GM21825 (cell line): Measurements from ENCODE around the gene CNTN5.

Experiments used
- ATAC-seq: cut with Tn5 transposase; IDR thresholded peaks from one replicate; pipeline ENCODE4 v1.9.1; 2021; ENCODE audit warnings: mild to moderate bottlenecking, moderate library complexity; ENCODE audit not compliant: unreplicated experiment

The CNTN5 gene

DNA sequence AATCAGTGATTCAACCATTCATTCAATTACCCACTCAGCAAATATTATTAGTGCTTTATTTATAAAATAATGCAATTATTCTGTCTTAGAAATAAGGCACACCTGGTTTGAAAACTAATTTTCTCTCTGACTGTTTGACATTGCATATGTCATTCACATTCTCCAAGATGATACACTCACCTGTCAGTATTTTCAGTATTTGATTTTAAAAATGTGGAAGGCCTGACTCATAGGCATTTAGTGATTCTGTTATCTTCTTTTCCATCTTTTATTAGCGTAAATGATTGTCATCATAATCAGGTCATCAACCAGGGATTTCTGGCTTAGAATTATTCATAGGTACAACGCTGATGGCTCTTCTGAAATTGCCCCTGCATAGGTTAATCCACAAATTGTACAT is 480.9 kb downstream of the CNTN5 start:
- no peak for ATAC-seq

DNA sequence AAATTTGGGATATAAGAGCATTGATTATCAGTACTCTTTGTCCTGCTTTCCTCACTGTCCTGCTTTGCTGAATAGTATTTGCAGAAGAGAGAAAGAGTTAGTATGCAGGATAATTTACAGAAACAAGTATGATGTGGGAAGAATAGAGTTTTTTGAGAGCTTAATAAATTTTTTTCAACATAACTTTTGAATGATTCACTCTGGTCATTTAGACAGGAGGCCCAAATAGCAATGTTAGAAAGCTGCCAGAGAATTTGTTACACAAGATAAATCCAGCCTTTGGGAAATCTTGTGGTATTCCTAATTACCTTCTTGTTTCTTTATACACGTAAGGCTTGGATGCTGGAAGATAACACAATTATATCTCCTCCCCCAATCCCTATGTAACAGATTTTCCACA is 484.6 kb downstream of the CNTN5 start:
- no peak for ATAC-seq

DNA sequence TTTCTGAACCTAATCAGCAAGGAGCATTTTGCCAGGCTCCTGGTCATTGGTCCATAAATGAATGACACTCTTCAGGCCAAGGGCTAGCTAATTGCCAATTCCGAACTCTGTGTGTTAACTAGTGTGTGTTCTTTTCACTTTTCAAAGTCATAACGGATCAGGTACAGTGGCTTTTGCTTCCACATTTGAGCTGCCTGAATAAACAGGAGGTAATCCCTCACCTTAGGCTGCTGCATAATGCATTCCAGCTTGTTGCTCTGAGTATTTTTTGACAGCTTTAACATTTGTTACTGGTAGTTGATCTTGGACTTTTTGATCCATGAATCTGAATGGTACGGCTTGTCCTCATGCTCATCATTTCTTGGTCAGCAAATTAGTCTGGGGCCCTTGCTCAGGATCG is 485.1 kb downstream of the CNTN5 start:
- no peak for ATAC-seq

DNA sequence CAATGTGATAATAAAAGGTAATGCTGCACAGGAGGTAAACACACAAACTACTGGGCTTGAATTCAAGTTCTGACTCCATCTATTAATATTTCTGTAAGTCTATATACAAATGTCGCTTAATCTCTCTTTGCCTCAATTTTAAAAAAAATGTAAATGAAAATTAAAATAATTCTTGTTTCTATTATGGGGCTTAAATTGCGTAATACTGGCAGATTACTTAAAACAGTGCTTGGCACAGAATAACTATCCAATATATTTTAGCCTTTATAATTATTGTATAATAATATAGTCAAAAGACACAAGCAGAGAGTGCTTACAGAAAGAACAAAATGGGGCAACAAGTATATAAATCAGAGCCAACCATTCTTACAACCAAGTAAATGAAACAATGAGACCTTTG is 489.1 kb downstream of the CNTN5 start:
- ATAC-seq = no peak

DNA sequence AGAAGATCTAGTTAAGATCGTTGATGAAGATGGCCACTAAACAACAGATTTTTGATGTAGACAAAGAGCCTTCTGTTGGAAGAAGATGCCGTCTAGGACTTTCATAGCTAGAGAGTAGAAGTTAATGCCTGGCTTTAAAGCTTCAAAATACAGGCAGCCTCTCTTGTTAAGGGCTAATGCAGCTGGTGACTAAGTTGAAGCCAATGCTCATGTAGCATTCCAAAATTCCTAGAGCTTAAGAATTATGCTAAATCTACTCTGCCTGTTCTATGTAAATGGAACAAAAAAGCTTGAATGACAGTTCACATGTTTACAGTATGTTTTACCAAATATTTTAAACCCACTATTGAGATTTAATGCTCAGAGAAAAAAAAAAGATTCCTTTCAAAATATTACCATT is 492.6 kb downstream of the CNTN5 start:
- no peak for ATAC-seq

DNA sequence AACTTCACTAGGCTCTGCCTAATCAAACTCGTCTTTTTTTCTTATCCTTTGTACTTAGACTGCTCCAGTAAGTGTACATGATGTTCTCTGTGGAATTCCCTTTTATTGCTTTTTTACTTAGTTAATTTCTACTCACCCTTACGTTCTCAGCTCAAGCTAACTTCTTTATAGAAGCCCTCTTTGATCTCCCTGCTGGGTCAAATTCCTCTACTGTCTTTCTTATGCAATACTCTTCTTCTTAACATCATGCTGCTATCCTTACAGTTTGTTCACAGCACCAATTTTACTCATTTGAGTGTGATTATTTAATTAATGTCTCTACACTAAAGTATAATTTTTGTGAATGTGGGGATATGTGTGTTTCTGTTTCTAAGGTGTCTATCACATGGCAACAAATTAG is 498.3 kb downstream of the CNTN5 start:
- ATAC-seq = no peak

DNA sequence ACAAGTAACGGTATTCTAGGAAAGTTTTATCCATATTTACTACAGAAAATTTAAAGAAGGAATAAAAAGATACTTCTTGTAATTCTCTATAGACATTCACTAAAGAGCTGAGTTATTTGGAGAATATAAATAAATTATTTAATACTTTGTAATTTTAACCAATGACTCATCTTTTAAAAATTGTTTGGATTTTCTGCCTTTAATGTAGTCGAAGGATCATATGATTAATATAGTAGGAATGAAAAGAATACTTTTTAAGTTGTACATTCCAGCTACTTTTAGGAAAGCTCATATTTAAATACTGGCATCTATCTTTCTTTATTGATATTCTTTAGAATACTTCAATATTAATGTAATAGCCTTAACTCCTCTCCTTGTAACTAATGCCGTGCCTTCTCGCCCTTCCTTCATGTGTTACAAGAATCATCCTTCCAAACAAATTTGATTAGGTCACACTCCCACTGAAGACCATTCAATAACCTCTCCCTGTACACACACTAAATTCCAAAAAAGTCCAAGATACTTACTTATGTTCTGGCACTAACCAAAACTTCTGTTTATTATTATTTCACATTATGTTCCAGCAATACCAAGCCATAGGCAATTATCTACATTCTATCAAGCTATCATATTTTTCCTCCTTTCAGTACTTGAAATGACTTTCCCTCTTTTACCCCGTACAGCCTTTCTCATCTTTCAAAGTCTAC is 501.9 kb downstream of the CNTN5 start:
- no peak for ATAC-seq

DNA sequence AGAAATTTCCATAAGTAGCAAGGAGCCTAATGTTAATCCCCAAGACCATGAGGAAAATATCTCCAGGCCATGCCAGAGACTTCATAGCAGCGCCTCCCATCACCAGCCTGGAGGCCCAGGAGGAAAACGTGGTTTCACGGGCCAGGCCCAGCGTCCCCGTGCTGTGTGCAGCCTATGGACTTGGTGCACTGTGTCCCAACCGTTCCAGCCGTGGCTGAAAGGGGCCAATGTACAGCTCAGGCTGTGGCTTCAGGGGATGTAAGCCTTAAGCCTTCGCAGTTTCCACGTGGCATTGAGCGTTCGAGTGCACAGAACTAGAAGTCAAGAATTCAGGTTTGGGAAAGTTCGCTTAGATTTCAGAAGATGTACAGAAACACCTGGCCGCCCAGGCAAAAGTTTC is 510.7 kb downstream of the CNTN5 start:
- ATAC-seq = no peak

DNA sequence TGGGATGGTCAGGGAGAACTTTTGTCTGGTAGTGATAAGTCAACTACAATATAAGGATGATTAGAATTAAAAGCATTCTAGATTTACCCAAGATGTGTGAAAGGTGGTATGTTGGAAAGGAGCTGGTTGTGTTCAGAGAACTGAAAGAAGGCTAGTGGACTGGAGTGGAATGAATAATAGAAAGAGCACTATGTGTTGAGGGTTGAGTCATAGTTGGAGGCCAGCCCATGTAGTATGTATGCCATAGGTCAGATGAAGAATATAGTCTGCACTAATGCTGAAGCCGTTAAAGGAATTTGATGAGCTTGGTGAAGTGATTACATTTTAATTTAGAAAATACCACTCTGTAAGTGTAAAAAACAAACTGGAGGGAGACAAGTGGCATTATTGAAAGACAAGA is 514.1 kb downstream of the CNTN5 start:
- no peak for ATAC-seq

DNA sequence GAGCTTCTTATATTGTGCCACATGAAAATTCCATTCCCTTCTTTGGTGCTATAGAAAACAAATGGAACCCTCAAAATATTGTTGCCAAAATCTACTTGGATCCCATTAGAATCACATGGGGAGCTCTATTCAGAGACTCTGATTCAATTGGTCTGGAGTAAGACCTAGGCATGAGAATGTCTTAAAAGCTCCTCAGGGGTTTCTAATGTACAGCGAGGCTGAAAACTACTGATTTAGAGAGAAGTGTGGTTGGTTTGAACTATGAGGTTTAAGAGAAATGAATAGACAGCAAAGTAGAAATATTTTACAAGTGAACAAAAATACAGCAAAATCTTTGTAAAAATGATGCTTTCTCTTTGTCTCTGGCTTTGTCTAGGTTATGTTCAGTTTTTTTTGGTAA is 514.7 kb downstream of the CNTN5 start:
- peak; percentile 50 for ATAC-seq

DNA sequence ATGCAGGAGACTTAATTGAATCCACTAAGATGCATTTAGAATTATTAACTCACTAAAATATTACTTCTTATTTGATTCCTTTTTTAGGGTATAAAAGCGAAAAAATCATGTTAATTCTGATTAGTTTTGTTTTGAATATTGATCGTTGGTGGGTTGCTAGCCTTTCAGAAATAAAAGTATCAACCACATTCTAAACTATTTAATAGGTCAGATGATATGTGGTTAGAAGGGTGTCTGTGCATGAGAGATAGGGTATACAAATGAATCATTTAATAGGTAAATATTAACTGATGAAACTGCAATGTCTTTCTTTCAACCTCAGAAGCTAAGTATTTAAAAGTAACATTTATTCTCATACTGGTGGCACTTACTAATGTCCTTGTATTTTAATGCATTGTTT is 515.1 kb downstream of the CNTN5 start:
- peak; percentile 68 for ATAC-seq

DNA sequence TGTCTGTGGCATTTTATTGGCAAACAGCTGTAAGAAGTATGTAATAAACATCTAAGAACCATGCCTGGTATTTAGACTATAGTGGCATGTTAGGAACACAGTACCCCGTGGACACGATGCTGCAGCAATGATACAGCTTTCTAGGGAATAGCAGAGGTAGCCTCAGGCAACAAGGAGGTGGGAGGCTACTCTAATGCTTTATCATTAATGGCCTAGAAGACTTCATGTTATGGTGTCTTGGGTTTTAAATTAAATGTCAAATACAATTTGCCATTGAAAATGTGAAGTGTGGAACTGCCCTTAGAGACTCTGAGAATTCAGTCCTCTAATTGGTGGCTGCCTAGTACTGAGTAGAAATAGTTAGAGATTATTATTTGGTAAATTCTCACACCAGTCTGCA is 516.9 kb downstream of the CNTN5 start:
- ATAC-seq = no peak

DNA sequence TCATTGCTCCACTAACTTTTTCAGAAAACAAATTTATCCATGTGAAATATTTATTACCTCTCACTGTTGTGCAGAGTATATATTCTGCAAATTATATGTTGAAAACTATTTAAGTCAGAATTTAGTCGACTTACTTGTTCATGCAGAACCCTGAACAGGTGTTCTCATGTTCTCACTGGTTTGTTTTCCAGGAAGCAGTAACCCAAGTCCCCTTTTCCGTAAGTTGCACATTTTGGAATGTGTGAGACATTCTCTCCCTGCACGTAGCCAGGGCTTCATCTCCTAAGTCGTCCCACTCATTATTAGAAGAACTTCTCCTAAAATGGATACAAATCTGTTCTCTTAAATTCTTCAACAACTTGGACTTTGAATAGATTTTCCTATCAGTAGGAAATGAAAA is 524.9 kb downstream of the CNTN5 start:
- ATAC-seq = no peak

DNA sequence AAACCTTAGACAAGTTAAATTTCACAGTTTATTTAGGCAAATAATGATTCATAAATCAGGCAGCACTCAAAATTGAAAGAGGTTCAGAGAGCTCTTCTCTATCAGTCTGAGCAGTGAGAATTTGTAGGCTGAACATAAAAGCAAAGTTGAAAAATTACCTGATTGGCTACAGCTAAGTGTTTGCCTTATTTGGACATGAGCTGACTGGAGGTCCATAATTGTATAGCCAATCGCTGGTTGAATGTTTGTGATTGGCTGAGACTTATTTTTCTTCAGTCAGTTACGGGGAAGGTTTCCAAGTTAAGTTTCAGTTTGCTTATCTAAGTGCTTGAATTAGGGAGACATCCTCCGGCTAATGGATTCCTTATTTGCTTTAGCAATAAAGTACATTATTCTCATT is 527.5 kb downstream of the CNTN5 start:
- no peak for ATAC-seq

DNA sequence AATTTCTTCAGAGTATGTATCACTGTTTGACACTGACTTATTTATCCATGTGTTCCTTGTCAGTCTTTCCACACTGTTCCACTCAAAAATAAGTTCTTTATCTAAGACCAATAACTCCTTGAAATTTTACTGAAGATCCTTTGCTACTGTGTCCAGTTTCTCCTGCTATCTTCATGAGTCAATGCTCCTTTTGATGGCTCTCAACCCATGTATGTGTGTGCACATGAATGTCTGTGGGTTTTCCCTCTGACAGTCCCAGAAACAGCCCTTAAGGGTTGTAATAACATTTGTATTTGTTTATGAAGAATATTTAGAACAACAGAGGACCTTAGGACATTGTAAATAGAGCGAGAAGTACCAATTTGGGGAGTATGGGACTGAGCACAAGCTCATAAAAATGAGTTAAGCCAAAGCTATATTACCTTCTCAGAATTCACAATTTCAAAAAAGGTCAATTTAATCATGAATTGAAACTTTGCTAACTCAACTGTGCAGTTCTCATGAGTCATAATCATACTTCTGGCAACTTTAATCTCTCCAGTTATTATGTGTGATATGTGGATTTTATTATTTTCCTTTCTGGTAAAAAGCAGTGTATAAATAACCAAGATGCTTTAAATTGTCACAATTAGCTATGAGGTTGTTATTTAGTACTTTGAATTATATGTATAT is 533.6 kb downstream of the CNTN5 start:
- no peak for ATAC-seq

DNA sequence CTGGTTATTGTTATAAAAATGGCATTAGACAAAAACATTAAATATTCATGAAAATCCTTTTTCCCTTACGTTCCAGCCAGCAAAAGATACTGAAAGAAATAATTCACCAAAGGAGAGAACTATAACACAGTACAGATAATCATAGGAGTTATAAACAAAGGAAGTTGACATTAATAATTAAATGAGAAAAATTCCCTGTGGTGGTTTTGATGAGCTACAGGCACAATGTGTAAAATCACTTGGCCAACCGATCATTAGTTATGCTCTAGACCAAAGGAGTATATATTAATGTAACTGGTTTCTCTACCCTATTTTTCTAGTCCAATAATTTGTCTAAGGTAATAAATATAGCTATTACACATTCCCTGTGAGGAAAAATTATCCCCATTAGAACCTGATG is 534.7 kb downstream of the CNTN5 start:
- no peak for ATAC-seq

DNA sequence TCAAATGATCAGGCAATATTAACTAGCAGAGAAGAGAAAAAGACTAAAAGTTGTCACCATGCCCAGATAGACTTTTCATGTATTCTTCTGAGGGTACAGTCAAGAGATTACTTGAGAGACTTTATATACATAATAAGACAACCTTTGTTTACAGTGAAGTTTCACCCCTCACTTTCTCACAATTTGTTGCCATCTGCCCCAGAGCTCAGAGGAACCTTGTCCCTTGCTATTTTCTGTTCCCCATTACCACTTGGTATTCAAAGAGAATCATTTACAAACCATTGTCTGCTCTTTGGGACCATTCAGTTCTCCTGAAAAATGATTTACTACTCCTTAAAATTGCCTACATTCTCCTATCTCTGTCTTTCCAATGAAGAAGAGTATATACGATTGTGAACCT is 544.6 kb downstream of the CNTN5 start:
- ATAC-seq = no peak

DNA sequence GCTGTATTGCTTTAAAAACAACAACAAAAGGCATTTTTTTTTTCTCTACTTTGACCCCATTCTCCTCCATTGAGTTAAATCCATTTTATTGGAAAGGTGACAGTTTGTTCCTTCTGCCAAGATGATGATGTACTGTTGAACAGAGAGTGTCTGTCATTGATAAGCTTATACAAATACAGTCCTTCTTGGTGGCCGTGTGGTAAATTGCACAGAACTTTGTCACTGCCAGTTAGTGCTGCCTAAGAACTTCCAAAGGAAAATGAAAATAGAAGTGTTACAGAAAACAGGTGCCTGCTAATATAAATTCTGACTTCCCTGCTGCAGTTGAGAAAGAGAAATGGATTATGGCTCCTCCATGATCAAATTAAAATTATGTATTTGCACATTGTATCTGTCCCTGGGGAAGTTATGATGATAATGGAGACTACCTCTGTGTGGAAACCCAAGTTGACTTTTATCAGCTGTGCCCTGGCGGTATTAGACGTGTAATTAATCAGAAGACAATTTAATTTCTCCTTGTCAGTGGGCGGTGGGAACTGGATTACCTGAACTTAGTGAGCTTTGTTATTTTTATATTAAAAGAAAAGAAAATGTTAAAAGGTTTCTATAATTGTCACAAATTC is 546.7 kb downstream of the CNTN5 start:
- ATAC-seq = no peak

DNA sequence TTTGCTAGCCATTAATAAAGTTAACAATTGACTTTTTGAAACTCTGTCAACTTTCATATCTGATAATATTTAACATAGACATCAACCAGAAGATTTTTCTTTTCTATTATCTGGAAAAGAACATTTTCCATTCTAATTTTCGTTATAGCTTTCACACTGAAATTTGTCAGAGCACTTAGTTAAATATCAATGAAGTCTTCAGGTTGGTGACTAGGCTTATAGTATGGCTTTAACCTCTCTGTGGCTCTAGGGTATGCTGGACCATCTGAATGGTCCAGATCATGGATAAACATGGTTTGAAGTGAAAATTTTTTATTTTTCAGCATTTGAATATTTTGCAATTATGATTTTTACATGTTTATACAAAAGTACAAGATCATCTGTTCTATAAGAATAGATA is 548.1 kb downstream of the CNTN5 start:
- no peak for ATAC-seq

DNA sequence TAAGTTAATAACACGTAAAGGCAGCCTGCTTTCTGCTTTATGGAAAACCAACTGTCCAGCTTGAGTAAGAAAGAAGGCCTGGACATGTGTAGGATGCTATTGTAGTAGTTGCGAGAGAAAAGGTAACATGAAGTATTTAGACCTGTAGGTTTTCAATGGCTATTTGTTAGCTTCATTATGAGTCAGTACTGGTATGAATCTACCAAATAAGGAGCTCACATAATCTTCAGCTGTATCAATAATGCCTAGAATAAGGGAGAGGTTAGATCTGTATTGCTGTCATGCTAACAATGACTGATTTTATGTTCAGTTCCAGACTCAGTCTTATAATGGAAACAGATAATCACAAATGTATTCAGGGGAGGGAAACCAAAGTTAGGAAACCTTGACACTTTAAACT is 550.3 kb downstream of the CNTN5 start:
- no peak for ATAC-seq

DNA sequence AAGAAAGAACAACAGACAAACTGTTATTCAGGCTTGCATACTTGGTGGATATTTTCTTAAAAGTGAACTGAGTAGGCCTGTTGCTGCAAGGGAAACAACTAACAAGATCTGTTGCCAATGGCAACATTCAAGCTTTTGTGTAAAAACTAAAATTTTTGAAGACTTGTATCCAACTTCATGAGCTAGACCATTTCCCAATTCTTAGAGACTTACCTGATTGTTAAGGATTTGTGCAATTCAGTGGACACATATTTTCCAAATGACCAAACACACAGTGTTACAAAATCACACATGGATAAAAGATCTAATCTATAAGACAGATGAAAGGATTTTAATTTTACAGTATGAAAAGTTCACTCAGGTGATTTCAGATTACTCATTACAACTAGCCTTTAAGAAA is 564.1 kb downstream of the CNTN5 start:
- no peak for ATAC-seq

DNA sequence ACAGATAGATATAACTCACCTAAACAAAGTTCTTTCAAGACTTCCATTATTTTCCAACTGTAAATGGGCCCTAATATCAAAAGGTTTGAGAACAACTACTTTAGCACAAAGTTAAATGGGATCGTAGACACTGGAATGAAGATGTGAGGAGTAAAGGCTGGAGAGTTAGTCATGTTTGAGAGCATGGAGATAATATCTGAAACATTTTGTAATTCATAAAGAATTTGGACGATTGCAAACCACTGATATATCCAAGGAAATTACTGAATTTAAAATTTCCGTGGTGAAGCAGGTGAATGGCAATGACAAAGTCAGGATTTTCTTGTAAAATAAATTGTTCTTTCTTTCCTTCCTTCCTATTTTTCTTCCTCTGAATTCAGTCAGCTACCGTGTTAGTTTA is 564.9 kb downstream of the CNTN5 start:
- ATAC-seq = no peak

DNA sequence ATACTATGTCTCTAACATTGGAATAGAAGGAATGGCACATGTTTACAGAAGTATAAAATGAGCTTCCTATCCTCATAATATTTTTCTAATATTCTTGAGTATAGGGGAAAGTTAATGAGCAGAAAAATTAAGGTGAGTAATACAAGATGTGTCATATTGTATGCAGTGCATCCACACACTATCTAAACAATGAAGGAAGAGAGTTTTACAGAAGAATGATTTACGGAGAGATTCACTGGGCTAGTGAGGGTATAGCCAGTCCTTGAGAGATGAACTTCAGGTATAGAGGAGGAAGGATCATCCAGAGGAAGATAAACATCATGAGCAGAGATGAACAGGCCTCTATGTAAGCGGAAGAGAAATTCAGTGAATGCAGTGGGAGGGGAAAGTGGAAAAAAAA is 569.0 kb downstream of the CNTN5 start:
- no peak for ATAC-seq
